Transverse colon (tissue), 4 donors: ENCODE results near the gene XPOT. TPM values are rescaled to one million over a fixed set of nuclear protein-coding genes. Genes with fewer than 3 reads are reported as not detected.

Experiments used
- DNase-seq: peaks from one replicate; pipeline ENCODE4 v3.0.0-alpha.2; 2019
- H3K27ac ChIP-seq, 4 donors: fragments of 200-600 bp; sonication (generic); 2 replicates each; pipeline ENCODE4 v1.5.1; 2016 to 2018; ENCODE audit warnings: inconsistent platforms in 4 of 4
- H3K27me3 ChIP-seq: fragments of 200-600 bp; sonication (generic); 2 replicates; pipeline ENCODE4 v1.5.1; 2017; ENCODE audit warnings: inconsistent platforms
- H3K36me3 ChIP-seq, 4 donors: fragments of 200-600 bp; sonication (generic); 2 replicates each; pipeline ENCODE4 v1.5.1; 2017 to 2019; ENCODE audit warnings: inconsistent platforms in 4 of 4
- H3K4me1 ChIP-seq, 4 donors: fragments of 200-600 bp; sonication (generic); 2 replicates each; pipeline ENCODE4 v1.5.1; 2017 to 2020; ENCODE audit warnings: inconsistent platforms in 4 of 4
- H3K4me3 ChIP-seq, 4 donors: fragments of 200-600 bp; sonication (generic); 1 replicate in 1 of 4; 2 replicates in 3 of 4; pipeline versions ENCODE4 v1.5.1 to v1.6.1; 2017 to 2019; ENCODE audit warnings: inconsistent platforms in 4 of 4
- H3K9me3 ChIP-seq, 2 donors: fragments of 200-600 bp; sonication (generic); 2 replicates each; pipeline ENCODE4 v1.5.1; 2017 to 2019; ENCODE audit warnings: inconsistent platforms in 2 of 2
- EP300 ChIP-seq: sonication (generic); formaldehyde crosslinking; IDR thresholded peaks from one replicate; pipeline ENCODE4 v1.6.1; 2017; ENCODE audit warnings: antibody characterized with exemption, low read depth
- POLR2A ChIP-seq: fragments of 450-650 bp; IDR thresholded peaks from one replicate; pipeline ENCODE4 v1.6.1; 2016; ENCODE audit warnings: antibody characterized with exemption, mild to moderate bottlenecking, moderate library complexity
- POLR2AphosphoS5 ChIP-seq, 3 donors: sonication (generic); formaldehyde crosslinking; IDR thresholded peaks; one replicate each; pipeline ENCODE4 v1.6.1; 2016; ENCODE audit warnings: antibody characterized with exemption in 3 of 3
- WGBS, 2 donors: methylation state at CpG; one replicate each; pipeline ENCODE4 v1.1.5; 2018; ENCODE audit warnings: low coverage in 1 of 2; 5-methylcytosine and 5-hydroxymethylcytosine counted together
- in situ Hi-C, 4 donors: fragments of 200-750 bp; cut with MboI; loops; one replicate each; pipeline versions ENCODE4 v1.15.0 to v1.15.1; 2017; ENCODE audit warnings: low sequenced_read_pairs in 3 of 4, low pct_ligation_motif_present in 1 of 4, low pct_unique_long_range_greater_than_20kb in 1 of 4
- intact Hi-C: fragments of 100-400 bp; cut with DNase I; formaldehyde crosslinking; loops from one replicate; pipeline ENCODE4 v1.15.1; 2023; ENCODE audit warnings: low total_unique reads
- total RNA-seq, 4 donors: library from RNA; depleted of rRNA; stranded (reverse); fragments of >200 nt; gene quantifications; one replicate each; pipeline ENCODE4 v1.1.0, GENCODE V29; 2016
- TF ChIP-seq, protein P1 (sequence below), 5 experiments: fragments of 200-600 bp in 3 of 5; fragments of 450-650 bp in 2 of 5; sonication (generic) in 3 of 5; IDR thresholded peaks; 1 replicate in 2 of 5; 2 replicates in 3 of 5; pipeline ENCODE4 v1.5.1; 2016 to 2017; ENCODE audit warnings: antibody characterized with exemption in 5 of 5, inconsistent platforms in 3 of 5, mild to moderate bottlenecking in 2 of 5, moderate library complexity in 1 of 5

The XPOT gene
- total RNA-seq, 4 donors from 2014 or later = 15.7 to 56.9 (median 27.0) TPM

GRCh38 chr12:64491718-64492117 is 87.5 kb downstream of the XPOT start:
- no peaks in the 10 kb centered on the region for H3K27me3 ChIP-seq
- TF ChIP-seq, protein P1, sequence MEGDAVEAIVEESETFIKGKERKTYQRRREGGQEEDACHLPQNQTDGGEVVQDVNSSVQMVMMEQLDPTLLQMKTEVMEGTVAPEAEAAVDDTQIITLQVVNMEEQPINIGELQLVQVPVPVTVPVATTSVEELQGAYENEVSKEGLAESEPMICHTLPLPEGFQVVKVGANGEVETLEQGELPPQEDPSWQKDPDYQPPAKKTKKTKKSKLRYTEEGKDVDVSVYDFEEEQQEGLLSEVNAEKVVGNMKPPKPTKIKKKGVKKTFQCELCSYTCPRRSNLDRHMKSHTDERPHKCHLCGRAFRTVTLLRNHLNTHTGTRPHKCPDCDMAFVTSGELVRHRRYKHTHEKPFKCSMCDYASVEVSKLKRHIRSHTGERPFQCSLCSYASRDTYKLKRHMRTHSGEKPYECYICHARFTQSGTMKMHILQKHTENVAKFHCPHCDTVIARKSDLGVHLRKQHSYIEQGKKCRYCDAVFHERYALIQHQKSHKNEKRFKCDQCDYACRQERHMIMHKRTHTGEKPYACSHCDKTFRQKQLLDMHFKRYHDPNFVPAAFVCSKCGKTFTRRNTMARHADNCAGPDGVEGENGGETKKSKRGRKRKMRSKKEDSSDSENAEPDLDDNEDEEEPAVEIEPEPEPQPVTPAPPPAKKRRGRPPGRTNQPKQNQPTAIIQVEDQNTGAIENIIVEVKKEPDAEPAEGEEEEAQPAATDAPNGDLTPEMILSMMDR (IDR thresholded peaks at IDR 0.05) = no peak
- TF ChIP-seq EP300 = no peak
- TF ChIP-seq POLR2A = no peak
- TF ChIP-seq POLR2AphosphoS5 (IDR thresholded peaks at IDR 0.05) = no peak
- H3K4me1 ChIP-seq = no peaks in the 10 kb centered on the region
- no peak overlapping the region for H3K4me3 ChIP-seq
- intact Hi-C loops (no loop called here), in situ Hi-C loops (no loop called here)
- peaks cover 0 to 72% (median 36%) of the 10 kb centered on the region in 4 donors for H3K36me3 ChIP-seq
- H3K27ac ChIP-seq = no peak overlapping the region
- no peak for DNase-seq
- 79 to 81% methylated on average over 1 of the region's 1 CpG for WGBS, 2 donors
- no peaks in the 10 kb centered on the region for H3K9me3 ChIP-seq

DNA sequence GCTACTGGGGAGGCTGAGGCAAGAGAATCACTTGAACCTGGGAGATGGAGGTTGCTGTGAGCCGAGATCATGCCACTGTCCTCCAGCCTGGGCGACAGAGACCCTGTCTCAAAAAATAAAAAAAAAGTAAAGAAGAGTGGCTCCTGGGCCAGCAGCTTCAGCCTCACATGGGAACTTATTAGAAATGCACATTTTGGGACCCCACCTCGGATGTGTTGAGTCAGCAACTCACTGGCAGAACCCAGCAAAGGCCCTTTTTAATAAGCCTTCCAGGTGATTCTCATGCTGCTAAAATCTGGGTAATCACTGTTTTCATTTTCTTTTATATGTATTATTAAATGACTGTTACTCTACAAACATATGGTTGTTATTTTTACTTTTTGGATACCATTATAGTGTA is 89.3 kb downstream of the XPOT start:
- Histone ChIP-seq H3K27ac (no peak overlapping the region), H3K4me3 (no peak overlapping the region), H3K27me3 (no peaks in the 10 kb centered on the region), H3K36me3 (peaks cover 0 to 74% (median 36%) of the 10 kb centered on the region in 4 donors), H3K9me3 (no peaks in the 10 kb centered on the region), H3K4me1 (no peaks in the 10 kb centered on the region)
- in situ Hi-C loops = no loop called here
- TF ChIP-seq POLR2AphosphoS5 (IDR thresholded peaks at IDR 0.05) = no peak
- no peak for TF ChIP-seq EP300
- TF ChIP-seq, protein P1 (IDR thresholded peaks at IDR 0.05) = no peak
- intact Hi-C loops = no loop called here
- 100% methylated on average over 1 to 3 of the region's 3 CpGs for WGBS, 2 donors
- no peak for DNase-seq

DNA sequence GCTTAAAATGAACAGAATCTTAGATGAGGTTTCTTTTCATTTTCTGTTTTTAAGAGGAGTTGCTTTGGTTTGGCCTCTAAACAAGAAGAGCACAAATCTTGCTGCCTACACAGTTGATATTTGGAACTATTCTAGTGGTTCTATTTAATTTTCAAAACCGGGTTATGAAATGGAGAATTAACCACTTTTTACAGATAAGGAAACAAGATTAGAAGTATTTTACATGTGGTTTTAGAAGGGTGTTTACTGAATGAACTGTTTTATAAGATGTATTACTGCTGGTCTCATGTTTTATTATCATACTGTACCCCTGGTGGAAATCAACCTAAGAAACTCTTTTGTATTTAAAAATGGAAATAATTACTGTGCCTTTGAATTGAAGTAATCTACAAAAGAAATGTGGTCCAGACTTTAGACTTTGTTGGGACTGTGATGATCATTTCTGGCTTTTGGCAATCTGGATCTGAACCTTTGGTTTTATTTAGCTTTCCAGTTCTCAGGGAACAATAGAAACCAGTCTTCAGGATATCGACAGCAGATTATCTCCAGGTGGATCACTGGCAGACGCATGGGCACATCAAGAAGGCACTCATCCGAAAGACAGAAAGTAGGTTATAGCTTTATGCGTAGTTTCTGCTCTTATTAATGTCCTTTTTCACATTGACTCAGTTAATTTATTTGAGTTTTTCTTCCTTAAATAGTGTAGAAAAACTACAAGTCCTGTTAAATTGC is 91.0 kb downstream of the XPOT start:
- intact Hi-C loops = no loop called here
- in situ Hi-C loops = no loop called here
- no peak for TF ChIP-seq POLR2AphosphoS5 (IDR thresholded peaks at IDR 0.05)
- TF ChIP-seq, protein P1 (IDR thresholded peaks at IDR 0.05) = no peak
- TF ChIP-seq POLR2A = no peak
- TF ChIP-seq EP300 = no peak
- H3K36me3 ChIP-seq = peaks cover 0 to 78% (median 33%) of the 10 kb centered on the region in 4 donors
- no peaks in the 10 kb centered on the region for H3K9me3 ChIP-seq
- H3K27me3 ChIP-seq = no peaks in the 10 kb centered on the region
- H3K27ac ChIP-seq = no peak overlapping the region
- no peak overlapping the region for H3K4me3 ChIP-seq
- DNase-seq = no peak
- 77 to 89% methylated on average over 5 of the region's 5 CpGs for WGBS, 2 donors
- no peaks in the 10 kb centered on the region for H3K4me1 ChIP-seq

DNA sequence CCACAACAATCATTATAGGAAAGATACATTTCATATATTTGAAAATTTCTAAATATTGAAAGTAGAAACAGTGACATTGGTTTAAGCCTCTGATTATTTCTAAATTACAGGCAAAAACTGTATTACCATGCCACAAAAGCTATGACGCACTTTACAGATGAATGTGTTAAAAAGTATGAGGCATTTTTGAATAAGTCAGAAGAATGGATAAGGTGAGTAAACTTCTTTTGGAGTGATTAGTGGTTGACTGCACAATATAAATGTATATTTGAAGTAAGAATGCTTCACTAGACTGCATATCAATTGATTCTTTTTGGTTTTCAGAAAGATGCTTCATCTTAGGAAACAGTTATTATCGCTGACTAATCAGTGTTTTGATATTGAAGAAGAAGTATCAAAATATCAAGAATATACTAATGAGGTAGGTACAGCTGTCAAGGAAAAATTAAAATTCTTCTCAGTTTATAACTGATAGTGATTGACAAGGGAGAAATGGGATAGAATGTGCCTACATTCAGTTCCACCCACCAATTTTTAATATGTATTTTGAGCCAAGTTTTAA is 92.7 kb downstream of the XPOT start:
- TF ChIP-seq, protein P1 (IDR thresholded peaks at IDR 0.05) = no peak
- TF ChIP-seq POLR2AphosphoS5 (IDR thresholded peaks at IDR 0.05) (no peak), EP300 (no peak)
- Histone ChIP-seq H3K9me3 (no peaks in the 10 kb centered on the region), H3K36me3 (peaks cover 0 to 72% (median 31%) of the 10 kb centered on the region in 4 donors), H3K4me3 (no peak overlapping the region), H3K27me3 (no peaks in the 10 kb centered on the region), H3K27ac (no peak overlapping the region), H3K4me1 (no peaks in the 10 kb centered on the region)
- intact Hi-C loops = no loop called here
- DNase-seq = no peak
- WGBS, 2 donors = 93 to 94% methylated on average over 2 of the region's 2 CpGs
- in situ Hi-C loops = no loop called here
